ENCODE results near the gene APOH. TPM values are rescaled to one million over a fixed set of nuclear protein-coding genes. Genes with fewer than 3 reads are reported as not detected.
A peak's percentile ranks its signal among the peaks of the same experiment; 100 is the strongest.

The APOH gene
- total RNA-seq, 1 experiment from 2014 or later = 1.4 TPM

DNA sequence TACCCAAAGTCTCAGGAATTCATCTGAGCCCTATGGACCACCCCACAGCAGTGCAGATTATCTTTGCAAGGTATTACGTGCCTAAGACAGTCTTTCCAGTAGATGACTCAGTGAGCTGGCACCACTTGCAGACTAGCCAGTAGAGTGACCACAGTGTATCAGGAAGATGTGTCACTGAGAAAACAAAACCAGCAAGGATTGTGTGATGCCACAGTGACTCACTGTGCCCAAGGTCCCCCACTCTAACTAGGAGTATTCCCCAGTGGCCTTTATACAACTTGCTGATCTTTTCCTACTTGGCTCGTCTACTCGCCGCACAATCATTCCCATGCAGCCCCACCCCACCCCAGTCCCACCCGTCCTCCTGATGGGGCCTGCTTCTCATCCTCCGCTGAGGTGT lies 46.4 kb upstream of the APOH start:
- peak; percentile 81 for DNase-seq (ENCODE audit: low spot score)
- intact Hi-C loops (cut with micrococcal nuclease; ENCODE audit: unreplicated experiment) = no loop called here
- H3K4me1 ChIP-seq (ENCODE audit: insufficient read depth, low read length, poor library complexity, severe bottlenecking) = no peaks in the 10 kb centered on the region
- no peak overlapping the region for H3K27ac ChIP-seq (ENCODE audit: low read depth, low read length, poor library complexity, severe bottlenecking)
- TF ChIP-seq, protein P1, sequence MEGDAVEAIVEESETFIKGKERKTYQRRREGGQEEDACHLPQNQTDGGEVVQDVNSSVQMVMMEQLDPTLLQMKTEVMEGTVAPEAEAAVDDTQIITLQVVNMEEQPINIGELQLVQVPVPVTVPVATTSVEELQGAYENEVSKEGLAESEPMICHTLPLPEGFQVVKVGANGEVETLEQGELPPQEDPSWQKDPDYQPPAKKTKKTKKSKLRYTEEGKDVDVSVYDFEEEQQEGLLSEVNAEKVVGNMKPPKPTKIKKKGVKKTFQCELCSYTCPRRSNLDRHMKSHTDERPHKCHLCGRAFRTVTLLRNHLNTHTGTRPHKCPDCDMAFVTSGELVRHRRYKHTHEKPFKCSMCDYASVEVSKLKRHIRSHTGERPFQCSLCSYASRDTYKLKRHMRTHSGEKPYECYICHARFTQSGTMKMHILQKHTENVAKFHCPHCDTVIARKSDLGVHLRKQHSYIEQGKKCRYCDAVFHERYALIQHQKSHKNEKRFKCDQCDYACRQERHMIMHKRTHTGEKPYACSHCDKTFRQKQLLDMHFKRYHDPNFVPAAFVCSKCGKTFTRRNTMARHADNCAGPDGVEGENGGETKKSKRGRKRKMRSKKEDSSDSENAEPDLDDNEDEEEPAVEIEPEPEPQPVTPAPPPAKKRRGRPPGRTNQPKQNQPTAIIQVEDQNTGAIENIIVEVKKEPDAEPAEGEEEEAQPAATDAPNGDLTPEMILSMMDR (conservative IDR thresholded peaks at IDR 0.05; ENCODE audit: low read depth, low read length) = no peak
- no peak for TF ChIP-seq EZH2 (IDR thresholded peaks at IDR 0.05; ENCODE audit: borderline replicate concordance, low read depth, low read length, poor library complexity, severe bottlenecking)
- CTCF ChIA-PET = no interaction called here
- POLR2A ChIA-PET (ENCODE audit: low non-redundant PET) = no interaction called here
- BruUV-seq (replicated peaks) = no TSS peak
- H3K27me3 ChIP-seq (replicated peaks; ENCODE audit: insufficient read depth, low read depth, low read length, poor library complexity) = no peaks in the 10 kb centered on the region
- H3K9me3 ChIP-seq (ENCODE audit: low read depth, low read length, poor library complexity, severe bottlenecking) = no peaks in the 10 kb centered on the region
- no peaks in the 10 kb centered on the region for H3K36me3 ChIP-seq (ENCODE audit: insufficient read depth, low read length, poor library complexity, severe bottlenecking)
- H3K4me3 ChIP-seq (ENCODE audit: low read depth, low read length, poor library complexity, severe bottlenecking) = no peak overlapping the region

- BruUV-seq (replicated peaks) = no TSS peak
- CTCF ChIA-PET = no interaction called here
- no peaks in the 10 kb centered on the region for H3K9me3 ChIP-seq (ENCODE audit: low read depth, low read length, poor library complexity, severe bottlenecking)
- no peaks in the 10 kb centered on the region for H3K36me3 ChIP-seq (ENCODE audit: insufficient read depth, low read length, poor library complexity, severe bottlenecking)
- POLR2A ChIA-PET (ENCODE audit: low non-redundant PET) = no interaction called here
- no peak for TF ChIP-seq EZH2 (IDR thresholded peaks at IDR 0.05; ENCODE audit: borderline replicate concordance, low read depth, low read length, poor library complexity, severe bottlenecking)
- TF ChIP-seq, protein P1 (conservative IDR thresholded peaks at IDR 0.05; ENCODE audit: low read depth, low read length) = no peak
- no peak for DNase-seq (ENCODE audit: low spot score)
- H3K27me3 ChIP-seq (replicated peaks; ENCODE audit: insufficient read depth, low read depth, low read length, poor library complexity) = no peaks in the 10 kb centered on the region
- H3K4me3 ChIP-seq (ENCODE audit: low read depth, low read length, poor library complexity, severe bottlenecking) = no peak overlapping the region
- H3K27ac ChIP-seq (ENCODE audit: low read depth, low read length, poor library complexity, severe bottlenecking) = no peak overlapping the region
- intact Hi-C loops (cut with micrococcal nuclease; ENCODE audit: unreplicated experiment) = no loop called here
- H3K4me1 ChIP-seq (ENCODE audit: insufficient read depth, low read length, poor library complexity, severe bottlenecking) = no peaks in the 10 kb centered on the region
These were observed 44.3 kb upstream of the APOH start for GRCh38 chr17:66273586-66273848.

- no peak overlapping the region for H3K27ac ChIP-seq (ENCODE audit: low read depth, low read length, poor library complexity, severe bottlenecking)
- peak; percentile 27 for DNase-seq (ENCODE audit: low spot score)
- TF ChIP-seq, protein P1 (conservative IDR thresholded peaks at IDR 0.05; ENCODE audit: low read depth, low read length) = no peak
- TF ChIP-seq EZH2 (IDR thresholded peaks at IDR 0.05; ENCODE audit: borderline replicate concordance, low read depth, low read length, poor library complexity, severe bottlenecking) = no peak
- no TSS peak for BruUV-seq (replicated peaks)
- no peak overlapping the region for H3K4me3 ChIP-seq (ENCODE audit: low read depth, low read length, poor library complexity, severe bottlenecking)
- no peaks in the 10 kb centered on the region for H3K36me3 ChIP-seq (ENCODE audit: insufficient read depth, low read length, poor library complexity, severe bottlenecking)
- no peaks in the 10 kb centered on the region for H3K4me1 ChIP-seq (ENCODE audit: insufficient read depth, low read length, poor library complexity, severe bottlenecking)
- intact Hi-C loops (cut with micrococcal nuclease; ENCODE audit: unreplicated experiment) = no loop called here
- H3K27me3 ChIP-seq (replicated peaks; ENCODE audit: insufficient read depth, low read depth, low read length, poor library complexity) = no peaks in the 10 kb centered on the region
- ChIA-PET CTCF (interaction anchor here (0.6 to 0.7 kb wide), 2 partner anchors 18 to 33 kb away, joined by 3 to 4 read pairs; no protein-coding TSS in a partner anchor), POLR2A (ENCODE audit: low non-redundant PET) (interaction anchor here (0.6 kb wide), 1 partner anchor 485 kb away, joined by 6 read pairs; no protein-coding TSS in a partner anchor)
- H3K9me3 ChIP-seq (ENCODE audit: low read depth, low read length, poor library complexity, severe bottlenecking) = no peaks in the 10 kb centered on the region
These were observed 43.8 kb upstream of the APOH start for GRCh38 chr17:66272811-66273585.
